Mucosa of descending colon (tissue), 3 donors: ENCODE results near the gene WDR82. TPM values are rescaled to one million over a fixed set of nuclear protein-coding genes. Genes with fewer than 3 reads are reported as not detected.

Experiments
- ATAC-seq: fragments of 200-7000 bp; cut with Tn5 transposase; one replicate; pipeline ENCODE4 v1.9.1; 2020; ENCODE audit warnings: mild to moderate bottlenecking, moderate library complexity
- DNase-seq, 3 donors: peaks; one replicate each; pipeline ENCODE4 v3.0.0-alpha.2; 2020
- H3K36me3 ChIP-seq: fragments of 200-600 bp; one replicate; pipeline ENCODE4 v1.8.0; 2021; ENCODE audit warnings: low read depth, mild to moderate bottlenecking
- H3K4me1 ChIP-seq: fragments of 200-600 bp; one replicate; pipeline ENCODE4 v1.8.0; 2021; ENCODE audit warnings: low read depth, mild to moderate bottlenecking
- H3K4me3 ChIP-seq: fragments of 200-600 bp; one replicate; pipeline ENCODE4 v1.8.0; 2021; ENCODE audit warnings: mild to moderate bottlenecking
- H3K9me3 ChIP-seq: fragments of 200-600 bp; one replicate; pipeline ENCODE4 v1.8.0; 2021; ENCODE audit warnings: mild to moderate bottlenecking
- CTCF ChIP-seq: fragments of 200-600 bp; IDR thresholded peaks from one replicate; pipeline ENCODE4 v1.8.0; 2022; ENCODE audit warnings: antibody characterized with exemption, mild to moderate bottlenecking
- intact Hi-C, 2 donors: fragments of 100-400 bp; cut with DNase I in 1 of 2; cut with micrococcal nuclease in 1 of 2; formaldehyde crosslinking; loops; one replicate each; pipeline versions ENCODE4 v1.11.0 to v1.11.1; 2022; cut with DNase I, micrococcal nuclease
- total RNA-seq, 3 donors: library from RNA; stranded (reverse); fragmentation: NEBNext Ultra II Directional in 2 of 3; extraction: Animal tissue kit (Norgen Biotek cat#: 25700) in 2 of 3; gene quantifications; one replicate each; pipeline versions ENCODE4 v1.2.1 to v1.2.4, GENCODE V29; 2021 to 2023
- donor health status: DM: no; HTN: no; CAD: no; lungs with moderate emphysema.
- donor health status: DM: no; HTN: no; CAD: no.
- donor health status: DM: no; HTN: yes; CAD: no.

The WDR82 gene
- total RNA-seq, 3 donors from 2014 or later, result 55.8 to 83.1 (median 62.9) TPM

DNA sequence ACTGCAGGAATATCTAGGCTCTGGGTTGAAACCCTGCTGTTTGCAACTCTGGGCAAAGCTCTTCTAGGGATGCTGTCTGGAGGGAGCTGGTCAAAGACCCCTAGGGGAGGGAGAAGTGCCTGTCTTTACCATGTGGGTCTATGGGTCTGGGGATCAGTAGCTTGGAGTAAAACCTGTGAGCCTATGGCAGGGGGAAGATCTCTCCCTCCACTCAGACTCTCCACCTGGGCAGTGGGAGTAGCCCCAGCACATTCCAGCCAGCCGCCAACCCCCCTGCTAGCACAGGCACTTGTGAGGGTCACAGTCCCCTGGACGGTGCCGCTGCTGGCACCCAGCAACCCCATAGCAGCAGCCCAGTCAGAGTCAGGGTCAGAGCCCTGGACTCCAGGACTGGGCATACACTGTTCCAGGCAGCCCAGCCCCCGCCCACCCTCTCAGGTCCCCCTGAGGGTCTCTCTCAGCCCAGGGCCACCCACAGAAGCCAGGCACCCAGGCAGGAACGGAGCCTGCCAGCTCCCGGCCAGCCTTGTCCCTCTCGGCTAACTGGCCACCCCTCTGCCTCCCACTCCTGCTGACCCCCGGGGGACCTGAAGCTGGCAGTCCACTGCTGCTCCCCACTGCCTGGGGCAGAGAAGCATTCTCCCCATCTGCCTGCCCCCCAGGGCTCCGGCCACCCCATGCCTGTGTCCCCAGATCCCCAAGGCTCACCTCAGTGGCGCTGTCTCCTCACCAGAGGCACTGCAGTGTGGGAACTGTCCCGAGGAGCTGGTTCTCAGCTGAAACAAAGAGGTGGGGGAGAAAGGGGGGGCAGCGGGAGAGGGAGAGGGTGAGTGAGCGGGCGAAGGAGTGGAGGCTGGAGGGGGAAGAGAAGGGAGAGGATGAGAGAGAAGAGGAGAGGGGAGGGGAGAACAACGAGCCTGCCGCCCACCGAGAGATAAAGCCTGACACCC is 20.0 kb upstream of the WDR82 start:
- H3K4me1 ChIP-seq, result no peaks in the 10 kb centered on the region
- H3K9me3 ChIP-seq, result no peaks in the 10 kb centered on the region
- DNase-seq, result peak in 1 of 3 donors; percentile 42
- no peak for TF ChIP-seq CTCF
- no peak overlapping the region for H3K4me3 ChIP-seq
- intact Hi-C loops, result no loop called here
- no peak for ATAC-seq
- no peaks in the 10 kb centered on the region for H3K36me3 ChIP-seq

GRCh38 chr3:52297242-52298148 is 19.0 kb upstream of the WDR82 start:
- DNase-seq (peak in 1 of 3 donors; percentile 29), ATAC-seq (no peak)
- H3K9me3 ChIP-seq, result no peaks in the 10 kb centered on the region
- no peak overlapping the region for H3K4me3 ChIP-seq
- no peak for TF ChIP-seq CTCF
- intact Hi-C loops, result no loop called here
- no peaks in the 10 kb centered on the region for H3K36me3 ChIP-seq
- no peaks in the 10 kb centered on the region for H3K4me1 ChIP-seq

GRCh38 chr3:52295671-52296208 is 17.3 kb upstream of the WDR82 start:
- DNase-seq, result peak in 1 of 3 donors; percentile 7
- Histone ChIP-seq H3K4me1 (peaks cover 11% of the 10 kb centered on the region), H3K36me3 (no peaks in the 10 kb centered on the region), H3K4me3 (no peak overlapping the region), H3K9me3 (no peaks in the 10 kb centered on the region)
- intact Hi-C loops, result no loop called here
- TF ChIP-seq CTCF, result no peak
- ATAC-seq, result no peak

DNA sequence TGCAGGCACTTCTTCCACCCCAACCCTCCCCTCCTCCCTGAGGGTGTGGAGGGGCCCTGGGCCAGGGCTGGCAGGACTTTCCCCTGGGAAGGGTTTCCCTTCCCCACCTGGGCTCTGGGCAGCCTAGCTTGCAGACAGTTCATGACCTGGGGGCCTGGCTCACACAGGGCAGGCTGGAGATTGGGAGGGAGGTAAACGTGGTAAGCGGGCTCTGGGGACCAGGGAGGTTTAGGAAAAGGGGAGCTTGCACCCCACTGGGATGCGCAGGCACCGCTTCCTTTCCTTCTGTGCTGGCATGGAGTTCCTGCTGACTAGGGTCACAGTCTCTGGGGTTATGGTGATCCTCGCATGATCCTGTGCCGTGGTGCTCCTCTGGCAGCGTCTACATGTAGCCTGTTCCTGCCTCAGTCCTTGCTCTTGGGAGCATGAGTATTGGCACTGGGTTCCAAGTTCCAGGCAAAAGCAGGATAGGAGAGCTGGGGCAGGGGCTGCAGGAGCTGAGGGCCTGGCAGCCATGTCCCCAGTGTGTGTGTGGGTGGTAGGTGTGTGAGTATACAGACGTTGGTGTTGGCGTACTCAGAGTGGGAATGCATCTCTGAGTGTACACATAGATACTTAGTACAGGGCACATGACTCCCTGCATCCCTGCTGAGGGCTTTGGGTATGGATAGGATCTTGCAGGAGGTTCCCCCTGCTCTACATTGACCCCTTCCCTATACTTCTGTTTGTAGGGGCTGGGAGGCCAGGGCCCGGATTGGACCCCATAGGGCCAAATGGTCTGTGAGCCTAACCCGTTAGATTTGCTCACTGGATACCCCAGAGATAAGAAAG is 16.1 kb upstream of the WDR82 start:
- DNase-seq (peak in 1 of 3 donors; percentile 16), ATAC-seq (no peak)
- Histone ChIP-seq H3K9me3 (no peaks in the 10 kb centered on the region), H3K4me3 (no peak overlapping the region), H3K4me1 (peaks cover 23% of the 10 kb centered on the region), H3K36me3 (no peaks in the 10 kb centered on the region)
- TF ChIP-seq CTCF, result no peak
- intact Hi-C loops, result no loop called here
